Vagina (tissue), 2 donors: ENCODE results near the gene PMFBP1.

Experiments
- POLR2AphosphoS5 ChIP-seq, 2 donors: sonication (generic); formaldehyde crosslinking; IDR thresholded peaks; one replicate each; pipeline ENCODE4 v1.9.0; 2017; ENCODE audit warnings: antibody characterized with exemption in 2 of 2, mild to moderate bottlenecking in 2 of 2, low read depth in 1 of 2; ENCODE audit not compliant: insufficient read depth in 1 of 2
- TF ChIP-seq, protein P1 (sequence below), 3 experiments: fragments of 450-650 bp in 2 of 3; fragments of 200-600 bp in 1 of 3; sonication (generic) in 1 of 3; IDR thresholded peaks; one replicate each; pipeline ENCODE4 v1.5.1; 2017 to 2019; ENCODE audit warnings: antibody characterized with exemption in 3 of 3, mild to moderate bottlenecking in 2 of 3, moderate library complexity in 2 of 3

DNA sequence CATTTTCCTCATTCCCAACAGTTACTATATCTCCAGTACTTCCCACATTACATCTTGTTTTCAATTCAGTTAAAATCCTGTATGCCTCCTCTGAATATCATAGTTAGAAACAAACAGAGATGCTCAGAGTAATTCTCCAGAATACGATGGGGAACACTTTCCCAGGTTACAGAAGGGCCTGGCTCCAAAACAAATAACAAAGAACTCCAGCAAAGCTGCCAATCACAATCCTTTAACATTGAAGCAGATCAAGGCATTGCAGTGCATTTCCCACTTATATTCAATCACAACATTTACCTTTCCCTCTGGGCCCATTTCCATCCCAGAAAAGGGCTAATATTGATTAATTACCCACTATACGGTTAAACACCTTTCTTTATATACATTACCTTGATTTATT, 29.4 kb upstream of the PMFBP1 start:
- TF ChIP-seq, protein P1, sequence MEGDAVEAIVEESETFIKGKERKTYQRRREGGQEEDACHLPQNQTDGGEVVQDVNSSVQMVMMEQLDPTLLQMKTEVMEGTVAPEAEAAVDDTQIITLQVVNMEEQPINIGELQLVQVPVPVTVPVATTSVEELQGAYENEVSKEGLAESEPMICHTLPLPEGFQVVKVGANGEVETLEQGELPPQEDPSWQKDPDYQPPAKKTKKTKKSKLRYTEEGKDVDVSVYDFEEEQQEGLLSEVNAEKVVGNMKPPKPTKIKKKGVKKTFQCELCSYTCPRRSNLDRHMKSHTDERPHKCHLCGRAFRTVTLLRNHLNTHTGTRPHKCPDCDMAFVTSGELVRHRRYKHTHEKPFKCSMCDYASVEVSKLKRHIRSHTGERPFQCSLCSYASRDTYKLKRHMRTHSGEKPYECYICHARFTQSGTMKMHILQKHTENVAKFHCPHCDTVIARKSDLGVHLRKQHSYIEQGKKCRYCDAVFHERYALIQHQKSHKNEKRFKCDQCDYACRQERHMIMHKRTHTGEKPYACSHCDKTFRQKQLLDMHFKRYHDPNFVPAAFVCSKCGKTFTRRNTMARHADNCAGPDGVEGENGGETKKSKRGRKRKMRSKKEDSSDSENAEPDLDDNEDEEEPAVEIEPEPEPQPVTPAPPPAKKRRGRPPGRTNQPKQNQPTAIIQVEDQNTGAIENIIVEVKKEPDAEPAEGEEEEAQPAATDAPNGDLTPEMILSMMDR (IDR thresholded peaks at IDR 0.05): no peak
- TF ChIP-seq POLR2AphosphoS5 (IDR thresholded peaks at IDR 0.05; ENCODE audit: insufficient read depth in 1 of 2, low read depth in 1 of 2): no peak
